HCEC 1CT (cell line): ENCODE results near the gene DIAPH1.
A peak's percentile ranks its signal among the peaks of the same experiment; 100 is the strongest.

ENCODE experiments used
- DNase-seq: peaks from one replicate; pipeline ENCODE4 v3.0.0-alpha.2; 2017

Gene DIAPH1

GRCh38 chr5:141495453-141495811 lies 123.4 kb downstream of the DIAPH1 start:
- DNase-seq: no peak

GRCh38 chr5:141494761-141495452 lies 123.9 kb downstream of the DIAPH1 start:
- DNase-seq: no peak

GRCh38 chr5:141493500-141494422 lies 125.0 kb downstream of the DIAPH1 start:
- no peak for DNase-seq

- no peak for DNase-seq
Measured at GRCh38 chr5:141492168-141492885, 126.5 kb downstream of the DIAPH1 start.

GRCh38 chr5:141491323-141492167 lies 127.3 kb downstream of the DIAPH1 start:
- DNase-seq: no peak

- DNase-seq: no peak
Measured at GRCh38 chr5:141490771-141491170, 128.0 kb downstream of the DIAPH1 start.

GRCh38 chr5:141490271-141490670 lies 128.5 kb downstream of the DIAPH1 start:
- DNase-seq: no peak

- no peak for DNase-seq
Measured at GRCh38 chr5:141489841-141490240, 129.0 kb downstream of the DIAPH1 start.

GRCh38 chr5:141488591-141489561 lies 129.9 kb downstream of the DIAPH1 start, which contains the start of gene PCDHGC5:
PCDHGC5 (plus strand) TSS chr5:141489081; CDS start chr5:141489241, 160 bp downstream.
- peak; percentile 71 for DNase-seq

GRCh38 chr5:141487131-141487530 lies 131.7 kb downstream of the DIAPH1 start:
- no peak for DNase-seq

GRCh38 chr5:141486091-141486490 lies 132.7 kb downstream of the DIAPH1 start:
- no peak for DNase-seq

- no peak for DNase-seq
Measured at GRCh38 chr5:141485321-141486055, 133.3 kb downstream of the DIAPH1 start.

GRCh38 chr5:141484641-141485311 lies 134.0 kb downstream of the DIAPH1 start, which contains the start of gene PCDHGC4:
PCDHGC4 (plus strand) TSS chr5:141485030; CDS start chr5:141485174, 144 bp downstream.
- no peak for DNase-seq

GRCh38 chr5:141484310-141484640 lies 134.5 kb downstream of the DIAPH1 start:
- DNase-seq: no peak

- DNase-seq: no peak
Measured at GRCh38 chr5:141483902-141484301, 134.9 kb downstream of the DIAPH1 start.

GRCh38 chr5:141479776-141480175 lies 139.0 kb downstream of the DIAPH1 start:
- no peak for DNase-seq

- no peak for DNase-seq
Measured at GRCh38 chr5:141478321-141478945, 140.4 kb downstream of the DIAPH1 start.

- DNase-seq: no peak
Measured at GRCh38 chr5:141477815-141478214, 141.0 kb downstream of the DIAPH1 start.

GRCh38 chr5:141477044-141477575 lies 141.7 kb downstream of the DIAPH1 start:
- no peak for DNase-seq
